Chondrocyte (in vitro differentiated cells): ENCODE measurements around the gene ARHGAP32. TPM values are rescaled to one million over a fixed set of nuclear protein-coding genes. Genes with fewer than 3 reads are reported as not detected.
"Not testable (repeated sequence)": the region's sequence is repeated elsewhere in the genome, so short reads cannot be mapped to it uniquely, and the experiment has no call there.

ENCODE experiments used
- DNase-seq: peaks from one replicate; pipeline ENCODE4 v3.0.0; 2021; ENCODE audit warnings: mixed read lengths, low spot score
- H3K27ac Mint-ChIP-seq: one replicate; pipeline ENCODE4 v1.8.0; 2021; ENCODE audit warnings: mild to moderate bottlenecking, moderate library complexity, mixed read lengths; ENCODE audit not compliant: unreplicated experiment
- H3K27me3 Mint-ChIP-seq: 2 replicates; pipeline ENCODE4 v1.8.0; 2021; ENCODE audit warnings: low read depth, mixed read lengths
- H3K36me3 Mint-ChIP-seq: 2 replicates; pipeline ENCODE4 v1.8.0; 2021; ENCODE audit warnings: low read depth, mixed read lengths
- H3K4me1 Mint-ChIP-seq: 2 replicates; pipeline ENCODE4 v1.8.0; 2021; ENCODE audit warnings: low read depth, mild to moderate bottlenecking, mixed read lengths
- H3K4me3 Mint-ChIP-seq: one replicate; pipeline ENCODE4 v1.8.0; 2021; ENCODE audit warnings: mild to moderate bottlenecking, moderate library complexity, mixed read lengths; ENCODE audit not compliant: unreplicated experiment
- H3K9me3 Mint-ChIP-seq: 2 replicates; pipeline ENCODE4 v1.8.0; 2021; ENCODE audit warnings: low read depth, mixed read lengths
- CTCF ChIP-seq: fragments of 200-600 bp; sonication (generic); IDR thresholded peaks from 2 replicates; pipeline ENCODE4 v1.5.0; 2021; ENCODE audit warnings: antibody characterized with exemption, mild to moderate bottlenecking, moderate library complexity
- total RNA-seq: library from RNA; stranded (reverse); gene quantifications from 3 replicates; pipeline ENCODE4 v1.2.1, GENCODE V29; 2021

The ARHGAP32 gene
- total RNA-seq, 1 donor from 2014 or later = 15.8 TPM

- TF ChIP-seq CTCF = no peak
- Mint-ChIP-seq H3K4me3 (no peak overlapping the region), H3K27me3 (peaks cover 29% of the 10 kb centered on the region), H3K9me3 (no peaks in the 10 kb centered on the region), H3K27ac (no peak overlapping the region), H3K36me3 (peaks cover 2% of the 10 kb centered on the region), H3K4me1 (peaks cover 7% of the 10 kb centered on the region)
- DNase-seq = no peak
These were observed 266.9 kb downstream of the ARHGAP32 start for GRCh38 chr11:128925250-128925600.

GRCh38 chr11:128924510-128925249, 267.4 kb downstream of the ARHGAP32 start:
- TF ChIP-seq CTCF = no peak
- H3K27ac Mint-ChIP-seq = no peak overlapping the region
- no peak overlapping the region for H3K4me3 Mint-ChIP-seq
- H3K4me1 Mint-ChIP-seq = peaks cover 2% of the 10 kb centered on the region
- H3K27me3 Mint-ChIP-seq = peaks cover 28% of the 10 kb centered on the region
- no peaks in the 10 kb centered on the region for H3K9me3 Mint-ChIP-seq
- peaks cover 2% of the 10 kb centered on the region for H3K36me3 Mint-ChIP-seq
- DNase-seq = no peak

GRCh38 chr11:128924104-128924503, 268.0 kb downstream of the ARHGAP32 start:
- H3K36me3 Mint-ChIP-seq = no peaks in the 10 kb centered on the region
- H3K4me1 Mint-ChIP-seq = no peaks in the 10 kb centered on the region
- H3K9me3 Mint-ChIP-seq = no peaks in the 10 kb centered on the region
- H3K27me3 Mint-ChIP-seq = peaks cover 26% of the 10 kb centered on the region
- no peak for DNase-seq
- H3K4me3 Mint-ChIP-seq = no peak overlapping the region
- TF ChIP-seq CTCF = no peak
- no peak overlapping the region for H3K27ac Mint-ChIP-seq

- no peak for DNase-seq
- no peak for TF ChIP-seq CTCF
- H3K27me3 Mint-ChIP-seq = peaks cover 21% of the 10 kb centered on the region
- H3K27ac Mint-ChIP-seq = no peak overlapping the region
- no peaks in the 10 kb centered on the region for H3K36me3 Mint-ChIP-seq
- no peaks in the 10 kb centered on the region for H3K4me1 Mint-ChIP-seq
- no peaks in the 10 kb centered on the region for H3K9me3 Mint-ChIP-seq
- no peak overlapping the region for H3K4me3 Mint-ChIP-seq
These were observed 270.3 kb downstream of the ARHGAP32 start for GRCh38 chr11:128921793-128922192.

- Mint-ChIP-seq H3K27ac (no peak overlapping the region), H3K36me3 (no peaks in the 10 kb centered on the region), H3K27me3 (peaks cover 14% of the 10 kb centered on the region), H3K4me3 (no peak overlapping the region), H3K9me3 (peaks cover 5% of the 10 kb centered on the region), H3K4me1 (no peaks in the 10 kb centered on the region)
- no peak for TF ChIP-seq CTCF
- no peak for DNase-seq
These were observed 271.5 kb downstream of the ARHGAP32 start for GRCh38 chr11:128920666-128921065.

- not testable (repeated sequence) for H3K27me3 Mint-ChIP-seq, H3K4me1 Mint-ChIP-seq, H3K36me3 Mint-ChIP-seq, H3K27ac Mint-ChIP-seq, H3K4me3 Mint-ChIP-seq, DNase-seq, H3K9me3 Mint-ChIP-seq
These were observed 272.5 kb downstream of the ARHGAP32 start for GRCh38 chr11:128919635-128920034.
